A549 (cell line): Measurements from ENCODE around the gene ARHGEF11. TPM values are rescaled to one million over a fixed set of nuclear protein-coding genes. Genes with fewer than 3 reads are reported as not detected.

Experiments
- ATAC-seq, 2 experiments: fragments of 200-7000 bp in 1 of 2; fragments of >200 bp in 1 of 2; cut with Nextera tagmentation in 1 of 2; cut with Tn5 transposase in 1 of 2; 3 replicates each; pipeline versions ENCODE4 v1.8.0 to v1.9.1; 2018 to 2020; ENCODE audit warnings: mild to moderate bottlenecking in 1 of 2, moderate library complexity in 1 of 2
- CTCF ChIA-PET: fragments of 300-600 bp; sonication (Branson Sonifier 250); formaldehyde crosslinking; extraction: SDS; loops from one replicate; lab custom pipeline; 2021; ENCODE audit warnings: antibody characterized with exemption, inconsistent platforms; lab: Yijun Ruan, JAX
- POLR2A ChIA-PET: fragments of 350-600 bp; formaldehyde crosslinking; extraction: SDS; loops from one replicate; lab custom pipeline; 2021; ENCODE audit warnings: antibody characterized with exemption, inconsistent platforms; lab: Yijun Ruan, JAX
- DNase-seq, 2 experiments: peaks; one replicate each; pipeline versions ENCODE4 v3.0.0 to v3.0.0-alpha.2; 2011 to 2016; ENCODE audit warnings: low read depth in 1 of 2, low spot score in 1 of 2
- FAIRE-seq: peaks from 2 replicates; lab custom pipeline; 2011; peaks lifted over from hg19 to GRCh38; lab: Jason Lieb, UNC
- H3K27ac ChIP-seq, 2 experiments: fragments of >200 bp; sonication (Bioruptor Twin); formaldehyde crosslinking; 3 replicates each; pipeline ENCODE4 v1.5.1; 2016 to 2017
- H3K4me1 ChIP-seq: fragments of >200 bp; sonication (Bioruptor Twin); formaldehyde crosslinking; 3 replicates; pipeline ENCODE4 v1.6.1; 2016
- H3K4me2 ChIP-seq: fragments of >200 bp; sonication (Bioruptor Twin); formaldehyde crosslinking; 3 replicates; pipeline ENCODE4 v1.6.1; 2016
- H3K4me3 ChIP-seq: fragments of >200 bp; sonication (Bioruptor Twin); formaldehyde crosslinking; 3 replicates; pipeline ENCODE4 v1.5.1; 2016
- H3K9me3 ChIP-seq: fragments of >200 bp; sonication (Bioruptor Twin); formaldehyde crosslinking; 3 replicates; pipeline ENCODE4 v1.6.1; 2016
- BHLHE40 ChIP-seq: IDR thresholded peaks from 2 replicates; pipeline ENCODE4 v1.6.1; 2012; ENCODE audit warnings: low read depth, low read length, inconsistent platforms
- CHD2 ChIP-seq: fragments of 150-350 bp; IDR thresholded peaks from 2 replicates; pipeline ENCODE4 v1.6.1; 2014; ENCODE audit warnings: low read length; ENCODE audit not compliant: partially characterized antibody
- E2F6 ChIP-seq: IDR thresholded peaks from 2 replicates; pipeline ENCODE4 v1.6.1; 2012; ENCODE audit warnings: low read depth, borderline replicate concordance
- EHMT2 ChIP-seq: fragments of 200-600 bp; sonication (generic); IDR thresholded peaks from 2 replicates; pipeline ENCODE4 v1.6.1; 2016; ENCODE audit warnings: antibody characterized with exemption, low read depth, mild to moderate bottlenecking, moderate library complexity
- ELK1 ChIP-seq: fragments of 150-350 bp; IDR thresholded peaks from 2 replicates; pipeline ENCODE4 v1.6.1; 2014; ENCODE audit warnings: low read depth, mild to moderate bottlenecking, low read length
- EP300 ChIP-seq, 2 experiments: fragments of >200 bp; sonication (Bioruptor Twin); formaldehyde crosslinking; IDR thresholded peaks; 2 replicates in 1 of 2; 3 replicates in 1 of 2; pipeline ENCODE4 v1.6.1; 2016 to 2017
- FOSL2 ChIP-seq, 2 experiments: fragments of 450-650 bp in 1 of 2; fragments of >200 bp in 1 of 2; sonication (Bioruptor Twin) in 1 of 2; formaldehyde crosslinking; IDR thresholded peaks; 2 replicates each; pipeline versions ENCODE4 v1.5.0 to v1.6.1; 2016 to 2020; ENCODE audit warnings: mild to moderate bottlenecking in 1 of 2, moderate library complexity in 1 of 2
- HEYL ChIP-seq: fragments of 250-450 bp; sonication (Bioruptor Pico); IDR thresholded peaks from 2 replicates; pipeline ENCODE4 v1.8.0; 2021; ENCODE audit warnings: mild to moderate bottlenecking, moderate library complexity
- KDM5A ChIP-seq: fragments of 200-600 bp; sonication (generic); IDR thresholded peaks from 2 replicates; pipeline ENCODE4 v1.6.1; 2016; ENCODE audit warnings: antibody characterized with exemption, mild to moderate bottlenecking
- MAX ChIP-seq: IDR thresholded peaks from 2 replicates; pipeline ENCODE4 v1.6.1; 2012
- NR3C1 ChIP-seq: fragments of >200 bp; sonication (Bioruptor Twin); formaldehyde crosslinking; IDR thresholded peaks from 3 replicates; pipeline ENCODE4 v1.6.1; 2017
- PBX3 ChIP-seq: IDR thresholded peaks from 2 replicates; pipeline ENCODE4 v1.6.1; 2012
- POLR2A ChIP-seq: IDR thresholded peaks from 2 replicates; pipeline ENCODE4 v1.6.1; 2012; ENCODE audit warnings: mild to moderate bottlenecking, low read length
- RCOR1 ChIP-seq: fragments of 150-350 bp; IDR thresholded peaks from 2 replicates; pipeline ENCODE4 v1.6.1; 2014; ENCODE audit warnings: antibody characterized with exemption, low read length, low read depth
- SREBF2 ChIP-seq: fragments of 450-650 bp; IDR thresholded peaks from 2 replicates; pipeline ENCODE4 v1.6.1; 2014; ENCODE audit warnings: mild to moderate bottlenecking, moderate library complexity
- TFCP2L1 ChIP-seq: fragments of 250-450 bp; sonication (Bioruptor Pico); IDR thresholded peaks from 2 replicates; pipeline ENCODE4 v1.5.0; 2021; ENCODE audit warnings: mild to moderate bottlenecking
- ZFP36 ChIP-seq: fragments of 450-650 bp; IDR thresholded peaks from 2 replicates; pipeline ENCODE4 v1.6.1; 2014; ENCODE audit warnings: borderline replicate concordance; ENCODE audit not compliant: partially characterized antibody
- WGBS: methylation state at CpG from one replicate; pipeline ENCODE4 v1.1.6; 2017; ENCODE audit errors: missing lambda C conversion rate; 5-methylcytosine and 5-hydroxymethylcytosine counted together
- polyA plus RNA-seq, 4 experiments: library from polyadenylated mRNA; depleted of rRNA in 3 of 4; stranded (reverse); fragments of >200 nt; fragmentation: RNase III in 1 of 4; extraction: RNeasy Plus Mini Kit Qiagen cat#74134 plus additional on column Dnase treatment in 1 of 4; gene quantifications; 2 replicates in 3 of 4; 3 replicates in 1 of 4; pipeline ENCODE4 v1.2.3, GENCODE V29; 2011 to 2017

ARHGEF11 gene
- polyA plus RNA-seq, 2 of the 4 experiments (the other 2 are of a cell fraction) = 15.7 to 17.1 TPM

- ATAC-seq (no peak), DNase-seq (no peak), FAIRE-seq (no peak)
- ChIA-PET POLR2A (no interaction called here), CTCF (interaction anchor here (0.6 to 11.4 kb wide), 16 partner anchors 8 to 440 kb away, joined by 3 to 341 read pairs (median 20); partner anchors contain the start of genes HAPLN2, INSRR, NTRK1 and PEAR1)
- Histone ChIP-seq H3K4me1 (peaks cover 10% of the 10 kb centered on the region; the same call in 1 of the 3 replicates), H3K4me3 (no peak overlapping the region), H3K9me3 (no peaks in the 10 kb centered on the region), H3K4me2 (no peak overlapping the region), H3K27ac (no peak overlapping the region)
- WGBS = 88% methylated on average over 5 of the region's 5 CpGs
- TF ChIP-seq ZFP36 = peak; percentile 93
- no peak for TF ChIP-seq HEYL
Observed at GRCh38 chr1:156925154-156926010, 120.2 kb downstream of the ARHGEF11 start.

- ChIA-PET CTCF (interaction anchor here (0.6 to 11.4 kb wide), 15 partner anchors 9 to 306 kb away, joined by 3 to 341 read pairs (median 5); partner anchors contain the start of genes HAPLN2, INSRR, NTRK1 and PEAR1), POLR2A (no interaction called here)
- DNase-seq (no peak), FAIRE-seq (no peak), ATAC-seq (no peak)
- no peaks in the 10 kb centered on the region for H3K9me3 ChIP-seq
- H3K4me1 ChIP-seq = peaks cover 17% of the 10 kb centered on the region
- H3K4me3 ChIP-seq = no peak overlapping the region
- WGBS = 87% methylated on average over 15 of the region's 22 CpGs
- no peak overlapping the region for H3K4me2 ChIP-seq
- H3K27ac ChIP-seq = no peak overlapping the region
- TF ChIP-seq PBX3 (no peak), EHMT2 (no peak), POLR2A (no peak), BHLHE40 (no peak), EP300 (IDR thresholded peaks at IDR 0.05) (no peak), NR3C1 (no peak), FOSL2 (IDR thresholded peaks at IDR 0.05) (no peak), FOSL2 (CRISPR knock-in tag; IDR thresholded peaks at IDR 0.05) (no peak), E2F6 (no peak), ZFP36 (no peak), KDM5A (no peak), SREBF2 (no peak), MAX (no peak), RCOR1 (no peak), TFCP2L1 (CRISPR knock-in tag) (no peak), CHD2 (no peak), ELK1 (no peak)
Observed at GRCh38 chr1:156924478-156925153, 120.9 kb downstream of the ARHGEF11 start.
